Adrenal gland (tissue), 12 donors: ENCODE results near the gene ENPP3. TPM values are rescaled to one million over a fixed set of nuclear protein-coding genes. Genes with fewer than 3 reads are reported as not detected.

Source experiments
- DNase-seq, 7 donors: peaks; one replicate each; pipeline ENCODE4 v3.0.0-alpha.2; 2019 to 2020
- H3K27ac ChIP-seq, 5 donors: fragments of 200-600 bp; sonication (generic) in 4 of 5; 1 replicate in 3 of 5; 2 replicates in 2 of 5; pipeline versions ENCODE4 v1.5.1 to v1.8.0; 2016 to 2020; ENCODE audit warnings: mild to moderate bottlenecking in 1 of 5
- H3K27me3 ChIP-seq: fragments of 200-600 bp; 2 replicates; pipeline ENCODE4 v1.8.0; 2021
- H3K36me3 ChIP-seq, 2 donors: fragments of 200-600 bp; replicated peaks in 1 of 2; 1 replicate in 1 of 2; 2 replicates in 1 of 2; pipeline versions ENCODE4 v1.5.1 to v1.8.0; 2018 to 2022
- H3K4me1 ChIP-seq, 2 donors: fragments of 200-600 bp; replicated peaks in 1 of 2; 1 replicate in 1 of 2; 2 replicates in 1 of 2; pipeline versions ENCODE4 v1.5.1 to v1.8.0; 2018 to 2021
- H3K4me3 ChIP-seq, 4 donors: fragments of 200-600 bp; sonication (generic) in 3 of 4; one replicate each; pipeline ENCODE4 v1.5.1; 2016 to 2018
- H3K9me3 ChIP-seq, 3 donors: fragments of 200-600 bp; sonication (generic) in 1 of 3; replicated peaks in 1 of 3; 1 replicate in 2 of 3; 2 replicates in 1 of 3; pipeline versions ENCODE4 v1.5.1 to v1.8.0; 2016 to 2021
- CTCF ChIP-seq, 6 experiments: fragments of 450-650 bp in 4 of 6; fragments of 200-600 bp in 2 of 6; sonication (generic) in 1 of 6; IDR thresholded peaks; 1 replicate in 5 of 6; 2 replicates in 1 of 6; pipeline versions ENCODE4 v1.5.1 to v1.8.0; 2016 to 2021; ENCODE audit warnings: antibody characterized with exemption in 6 of 6, mild to moderate bottlenecking in 2 of 6, moderate library complexity in 1 of 6
- POLR2A ChIP-seq, 2 donors: fragments of 450-650 bp; IDR thresholded peaks; one replicate each; pipeline ENCODE4 v1.6.1; 2017; ENCODE audit warnings: antibody characterized with exemption in 2 of 2, mild to moderate bottlenecking in 2 of 2, moderate library complexity in 1 of 2
- WGBS, 4 donors: extraction: QIAGEN DNeasy Blood & Tissue Kit in 2 of 4; methylation state at CpG; one replicate each; pipeline versions ENCODE4 v1.1.5 to v1.1.7; 2013 to 2017; 5-methylcytosine and 5-hydroxymethylcytosine counted together
- intact Hi-C, 2 donors: fragments of 100-400 bp; cut with DNase I; formaldehyde crosslinking; loops; one replicate each; pipeline versions ENCODE4 v1.14.1 to v1.15.0; 2022 to 2023
- polyA plus RNA-seq, 3 donors: library from polyadenylated mRNA; stranded (reverse); fragments of 200-250 nt in 2 of 3; fragments of 350-450 nt in 1 of 3; fragmentation: Illumina TruSeq in 1 of 3; extraction: RNeasy Lipid Tissue Mini Kit (QIAGEN cat#74804) in 1 of 3; gene quantifications; one replicate each; pipeline ENCODE4 v1.2.3, GENCODE V29; 2013 to 2014
- total RNA-seq, 9 donors: library from RNA; depleted of rRNA in 4 of 9; stranded (reverse); fragments of >200 nt in 4 of 9; fragments of 120-200 nt in 1 of 9; fragmentation: NEBNext Ultra II Directional in 1 of 9; extraction: Animal tissue kit (Norgen Biotek cat#: 25700) in 1 of 9; gene quantifications; one replicate each; pipeline versions ENCODE4 v1.1.0 to v1.2.4, GENCODE V29; 2013 to 2023
- donor health status: healthy with polysubstance abuse.
- donor health status: Bipolar disorder and iron deficiency.
- donor health status: DM: yes; HTN: yes; CAD: no.
- donor health status: DM: no; HTN: no; CAD: no.
- donor health status: DM: no; HTN: no; CAD: no.
- donor health status: DM: yes; HTN: yes; CAD: no.

ENPP3 gene
- total and polyA plus RNA-seq, 12 donors, result 4.9 to 69.7 (median 11.8) TPM

DNA sequence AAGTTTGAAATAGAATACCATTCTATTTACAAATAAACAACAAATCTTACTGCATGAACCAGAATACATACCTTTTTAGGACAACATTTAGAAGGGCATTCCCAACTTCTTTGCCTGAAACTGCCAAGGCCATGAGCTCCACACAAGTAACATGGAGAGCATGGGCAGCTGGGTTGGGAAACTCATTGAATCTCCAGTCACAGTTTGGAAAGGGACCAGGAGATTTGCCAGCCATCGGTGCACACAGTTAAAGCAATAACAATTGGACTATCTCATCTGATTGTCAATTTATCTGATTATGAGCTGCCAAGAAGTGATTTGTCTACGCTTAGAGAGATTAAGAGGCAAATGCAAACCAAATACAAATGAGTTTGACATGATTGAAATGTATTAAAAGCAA is 44.2 kb upstream of the ENPP3 start:
- H3K36me3 ChIP-seq, result peaks cover 0 to 97% of the 10 kb centered on the region in 2 donors
- 49 to 71% (median 64%) methylated on average over 2 of the region's 2 CpGs for WGBS, 4 donors
- H3K4me1 ChIP-seq, result no peaks in the 10 kb centered on the region
- H3K4me3 ChIP-seq, result no peak overlapping the region
- TF ChIP-seq CTCF (IDR thresholded peaks at IDR 0.05), result no peak
- TF ChIP-seq POLR2A (IDR thresholded peaks at IDR 0.05), result no peak
- intact Hi-C loops, result no loop called here
- no peaks in the 10 kb centered on the region for H3K9me3 ChIP-seq
- peak in 4 of 7 donors; percentile 13 to 53 (median 34) for DNase-seq
- no peaks in the 10 kb centered on the region for H3K27me3 ChIP-seq
- no peak overlapping the region for H3K27ac ChIP-seq

DNA sequence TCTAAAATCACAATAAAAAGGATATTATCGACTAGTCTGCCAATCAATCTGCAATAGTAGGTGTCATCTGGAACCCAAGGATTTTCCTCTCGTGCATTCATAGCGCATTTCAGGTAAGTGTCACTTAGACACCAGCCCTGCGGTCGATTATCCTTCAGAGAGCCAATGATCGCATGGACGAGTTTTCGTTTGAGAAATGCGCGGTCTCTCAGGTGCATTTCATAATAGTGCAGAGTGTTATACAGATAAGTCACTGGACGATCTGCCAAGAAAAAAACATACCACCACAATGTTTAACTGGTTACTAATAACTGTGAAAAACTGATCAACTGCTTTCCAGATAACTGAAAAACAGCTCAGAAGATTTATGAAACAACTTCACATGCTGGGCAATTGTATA is 43.0 kb upstream of the ENPP3 start:
- H3K9me3 ChIP-seq, result no peaks in the 10 kb centered on the region
- intact Hi-C loops, result no loop called here
- H3K4me3 ChIP-seq, result no peak overlapping the region
- H3K27me3 ChIP-seq, result no peaks in the 10 kb centered on the region
- no peak for TF ChIP-seq POLR2A (IDR thresholded peaks at IDR 0.05)
- H3K27ac ChIP-seq, result no peak overlapping the region
- DNase-seq, result no peak
- peaks cover 0 to 97% of the 10 kb centered on the region in 2 donors for H3K36me3 ChIP-seq
- no peaks in the 10 kb centered on the region for H3K4me1 ChIP-seq
- WGBS, 4 donors, result 94 to 95% (median 94%) methylated on average over 11 of the region's 11 CpGs

DNA sequence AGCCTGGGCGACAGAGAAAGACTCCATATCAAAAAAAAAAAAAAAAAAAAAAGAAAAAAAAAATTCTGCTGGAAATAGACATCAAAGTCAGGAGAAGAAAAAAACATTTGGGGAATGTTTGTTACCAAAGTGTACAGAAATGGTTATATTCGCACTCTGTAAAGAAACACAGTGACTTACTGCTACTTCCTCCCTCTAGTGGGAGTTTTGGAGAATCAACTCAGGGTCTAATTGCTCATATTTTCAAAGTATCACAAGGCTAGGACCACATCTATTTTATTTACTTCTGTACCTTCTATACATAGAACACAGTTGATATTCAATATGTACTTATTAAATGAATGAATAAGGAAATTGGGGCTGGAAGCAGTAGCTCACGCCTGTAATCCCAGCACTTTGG is 39.7 kb upstream of the ENPP3 start:
- no peaks in the 10 kb centered on the region for H3K4me1 ChIP-seq
- H3K4me3 ChIP-seq, result no peak overlapping the region
- H3K36me3 ChIP-seq, result peaks cover 0 to 95% of the 10 kb centered on the region in 2 donors
- no peaks in the 10 kb centered on the region for H3K9me3 ChIP-seq
- no peak for DNase-seq
- H3K27ac ChIP-seq, result no peak overlapping the region
- TF ChIP-seq POLR2A (IDR thresholded peaks at IDR 0.05), result no peak
- TF ChIP-seq CTCF (IDR thresholded peaks at IDR 0.05), result peak; percentile 23 to 53 (median 33)
- 90 to 94% (median 93%) methylated on average over 3 of the region's 3 CpGs for WGBS, 4 donors
- intact Hi-C loops, result no loop called here
- H3K27me3 ChIP-seq, result no peaks in the 10 kb centered on the region

DNA sequence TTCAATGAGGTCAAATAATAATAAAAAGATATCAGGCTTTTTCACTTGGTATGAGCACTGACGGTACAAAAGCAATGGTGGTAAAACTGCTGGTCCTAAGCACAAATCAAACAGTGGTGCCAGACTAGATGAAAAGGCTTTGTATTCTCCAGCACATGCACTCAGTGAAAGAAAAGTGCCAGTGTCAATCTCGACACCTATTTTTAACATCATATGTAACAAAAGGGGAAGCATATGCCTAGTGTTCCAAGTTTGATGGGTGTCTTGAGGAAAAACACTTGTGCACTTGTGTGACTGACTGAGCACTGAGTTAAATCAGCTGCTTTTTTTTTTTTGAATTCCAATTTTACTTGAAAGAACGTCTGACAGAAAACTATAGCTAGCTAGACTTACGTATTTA is 36.4 kb upstream of the ENPP3 start:
- Histone ChIP-seq H3K4me1 (no peaks in the 10 kb centered on the region), H3K9me3 (no peaks in the 10 kb centered on the region), H3K36me3 (peaks cover 0 to 95% of the 10 kb centered on the region in 2 donors), H3K4me3 (no peak overlapping the region), H3K27me3 (no peaks in the 10 kb centered on the region), H3K27ac (no peak overlapping the region)
- TF ChIP-seq CTCF (IDR thresholded peaks at IDR 0.05), result no peak
- no peak for TF ChIP-seq POLR2A (IDR thresholded peaks at IDR 0.05)
- intact Hi-C loops, result no loop called here
- WGBS, 4 donors, result 81 to 90% (median 86%) methylated on average over 4 of the region's 4 CpGs
- DNase-seq, result no peak

DNA sequence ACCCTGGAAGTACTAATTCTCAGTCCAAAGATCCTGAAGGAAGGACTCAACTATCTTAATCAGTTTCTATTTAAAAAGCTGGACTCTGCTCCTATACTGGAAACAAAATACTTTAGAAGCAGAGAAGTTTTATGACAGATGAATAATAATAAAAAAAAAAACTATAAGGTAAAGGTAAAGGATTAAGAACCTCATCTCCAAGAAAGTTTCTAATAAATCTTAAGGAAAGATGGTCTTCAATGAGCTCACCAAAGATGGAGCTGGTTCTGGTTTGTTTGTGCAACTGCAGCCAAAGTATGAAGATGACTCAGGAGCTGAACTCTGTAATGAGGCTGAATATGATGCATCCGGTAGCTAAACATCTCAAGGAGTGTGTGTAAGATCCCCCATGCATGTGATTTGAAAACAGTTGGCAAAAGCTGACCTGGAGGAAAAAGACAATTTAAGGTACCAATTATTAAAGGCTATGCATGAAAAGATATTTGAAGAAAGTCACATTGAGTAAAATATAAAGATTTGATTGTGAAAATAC is 34.3 kb upstream of the ENPP3 start:
- H3K27ac ChIP-seq, result no peak overlapping the region

More for the DNA sequence above, 34.3 kb upstream of the ENPP3 start:
- DNase-seq, result no peak
- H3K27me3 ChIP-seq, result no peaks in the 10 kb centered on the region
- 64 to 70% (median 67%) methylated on average over 1 of the region's 1 CpG for WGBS, 4 donors
- no peak overlapping the region for H3K4me3 ChIP-seq
- no peaks in the 10 kb centered on the region for H3K4me1 ChIP-seq
- TF ChIP-seq CTCF (IDR thresholded peaks at IDR 0.05) (no peak), POLR2A (IDR thresholded peaks at IDR 0.05) (no peak)
- H3K36me3 ChIP-seq, result peaks cover 0 to 91% of the 10 kb centered on the region in 2 donors
- intact Hi-C loops, result no loop called here
- H3K9me3 ChIP-seq, result no peaks in the 10 kb centered on the region
